Activated CD4-positive, CD25-positive, alpha-beta regulatory T cell treated with anti-CD3 and anti-CD28 coated beads, Interleukin-2, amount 50 U/mL, for 24 hours (primary cell): ENCODE data around the gene SHC2.
"Not testable (repeated sequence)": the region's sequence is repeated elsewhere in the genome, so short reads cannot be mapped to it uniquely, and the experiment has no call there.

Experiments
- ATAC-seq, 2 donors: fragments of 150-1000 bp; cut with Tn5 transposase; one replicate each; pipeline ENCODE4 v1.10.0; 2021; ENCODE audit warnings: mild to moderate bottlenecking in 1 of 2, moderate library complexity in 1 of 2

Gene SHC2

DNA sequence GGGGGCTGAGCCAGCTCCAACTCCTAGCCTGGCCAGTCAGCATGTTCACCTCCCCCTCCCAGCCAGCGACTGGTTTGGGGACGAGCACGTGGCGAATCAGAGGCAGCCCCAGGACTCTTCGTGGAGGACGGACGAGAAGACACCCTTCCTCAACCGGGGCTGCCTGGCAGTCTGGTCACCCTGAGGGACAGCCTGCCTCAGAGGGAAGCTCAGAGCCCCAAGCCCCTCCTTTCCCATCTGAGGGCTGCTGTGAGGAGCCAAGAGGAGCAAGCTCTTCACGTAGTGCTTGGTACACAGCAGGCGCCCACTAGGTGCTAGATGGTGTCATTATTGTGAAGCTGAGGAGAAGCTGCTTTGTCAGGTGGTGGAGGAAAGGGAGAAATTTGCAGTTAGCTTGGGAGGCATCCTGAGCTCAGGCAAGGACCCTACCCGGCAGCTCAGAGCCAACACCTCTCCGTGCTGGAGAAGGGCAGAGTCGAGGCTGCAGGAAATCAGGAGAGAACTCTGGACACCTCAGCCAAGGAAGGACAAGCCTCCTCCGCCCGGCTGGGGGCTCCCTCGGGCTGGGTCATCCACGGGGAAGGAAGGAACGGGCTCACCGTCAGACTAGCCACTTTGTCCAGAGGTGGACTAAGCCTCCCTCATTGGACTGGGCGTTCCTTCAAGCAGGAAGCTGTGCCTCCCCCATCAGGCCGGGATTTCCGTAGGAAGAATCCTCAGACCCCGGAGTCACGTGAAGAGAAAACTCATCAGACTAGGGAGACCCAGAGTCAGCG, 37.0 kb downstream of the SHC2 start:
- ATAC-seq, result no peak

DNA sequence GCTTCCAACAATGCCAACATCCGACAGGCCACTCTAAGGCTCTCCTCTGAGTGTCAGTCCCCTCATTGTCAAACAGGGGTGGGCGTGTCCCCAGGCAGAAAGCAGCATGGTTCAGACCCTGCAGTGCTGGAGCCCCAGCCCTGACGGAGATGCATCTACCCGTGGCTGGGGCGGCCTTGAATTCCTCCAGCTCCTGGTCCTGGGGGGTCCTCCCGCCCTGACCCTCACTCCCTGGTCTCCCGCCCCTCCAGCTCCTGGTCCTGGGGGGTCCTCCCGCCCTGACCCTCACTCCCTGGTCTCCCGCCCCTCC, 38.0 kb downstream of the SHC2 start:
- ATAC-seq, result not testable (repeated sequence)

DNA sequence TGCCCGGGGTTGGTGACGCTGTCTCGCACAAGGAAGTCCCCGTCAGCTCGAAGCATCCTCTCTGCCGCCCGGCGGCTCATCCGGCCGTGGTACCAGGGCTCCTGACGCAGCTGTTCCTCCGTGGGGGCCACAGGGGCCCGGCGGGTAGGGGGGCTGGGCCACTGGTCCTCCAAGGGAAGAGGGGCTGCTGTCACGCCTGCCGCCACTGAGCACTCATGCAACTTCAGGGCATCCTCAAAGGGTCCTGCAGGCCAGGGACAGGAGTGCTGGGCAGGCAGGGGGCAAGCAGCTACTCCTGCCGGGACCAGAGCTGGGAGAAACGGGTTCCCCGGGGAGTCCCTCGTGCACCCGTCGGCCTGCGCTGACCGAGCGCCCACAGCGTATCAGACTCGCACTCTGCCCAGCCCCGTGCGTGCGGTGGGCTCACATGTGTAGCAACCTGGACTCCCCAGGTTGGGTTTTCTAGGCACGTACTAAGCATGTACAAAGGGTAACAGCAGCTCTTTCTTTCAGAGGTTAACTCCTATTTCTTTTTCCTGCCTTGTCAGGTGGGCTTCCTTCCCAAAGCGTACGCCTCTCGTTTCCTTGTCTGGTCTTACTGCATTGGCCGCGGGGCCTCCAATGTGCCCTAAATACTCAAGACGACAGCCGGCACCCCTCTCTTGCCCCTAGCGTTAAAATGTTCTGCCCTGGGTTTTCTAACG, 38.5 kb downstream of the SHC2 start:
- ATAC-seq, result no peak

DNA sequence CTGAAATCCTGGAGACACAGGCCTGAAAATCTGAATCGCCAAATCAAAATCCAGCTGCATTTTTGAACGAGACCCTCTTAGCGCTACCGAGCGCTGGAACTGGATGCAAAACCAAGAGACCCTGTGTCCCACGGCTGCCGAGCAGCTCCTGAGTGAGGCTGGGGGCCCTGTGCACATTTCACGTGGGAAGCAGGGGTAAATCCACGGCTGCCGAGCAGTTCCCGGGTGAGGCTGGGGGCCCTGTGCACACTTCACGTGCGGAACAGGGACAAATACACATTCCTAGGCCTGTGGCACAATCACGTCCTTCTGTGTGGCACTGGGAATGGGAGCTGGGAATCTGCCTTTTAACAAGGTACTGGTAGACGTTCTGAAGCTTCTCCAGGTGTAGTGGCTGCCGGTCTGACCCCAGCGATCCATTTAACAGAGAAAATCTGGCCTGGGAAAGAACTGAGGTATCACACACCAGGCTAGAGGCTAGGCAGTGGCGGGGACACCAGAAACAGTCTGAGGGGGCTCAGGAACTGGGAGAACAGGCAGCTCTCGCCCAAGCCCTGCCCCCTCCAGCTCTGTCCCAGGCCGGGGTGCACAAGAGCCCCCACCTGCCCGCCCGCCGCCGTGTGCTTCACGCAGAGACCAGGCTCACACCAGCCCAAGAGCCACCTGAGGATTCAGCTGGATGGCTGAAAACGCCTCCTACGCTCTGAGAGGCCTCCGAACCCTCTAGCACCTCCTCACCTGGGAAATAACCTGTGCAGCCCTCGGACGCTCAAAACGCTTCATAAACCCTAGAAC, 40.9 kb downstream of the SHC2 start:
- ATAC-seq, result no peak

DNA sequence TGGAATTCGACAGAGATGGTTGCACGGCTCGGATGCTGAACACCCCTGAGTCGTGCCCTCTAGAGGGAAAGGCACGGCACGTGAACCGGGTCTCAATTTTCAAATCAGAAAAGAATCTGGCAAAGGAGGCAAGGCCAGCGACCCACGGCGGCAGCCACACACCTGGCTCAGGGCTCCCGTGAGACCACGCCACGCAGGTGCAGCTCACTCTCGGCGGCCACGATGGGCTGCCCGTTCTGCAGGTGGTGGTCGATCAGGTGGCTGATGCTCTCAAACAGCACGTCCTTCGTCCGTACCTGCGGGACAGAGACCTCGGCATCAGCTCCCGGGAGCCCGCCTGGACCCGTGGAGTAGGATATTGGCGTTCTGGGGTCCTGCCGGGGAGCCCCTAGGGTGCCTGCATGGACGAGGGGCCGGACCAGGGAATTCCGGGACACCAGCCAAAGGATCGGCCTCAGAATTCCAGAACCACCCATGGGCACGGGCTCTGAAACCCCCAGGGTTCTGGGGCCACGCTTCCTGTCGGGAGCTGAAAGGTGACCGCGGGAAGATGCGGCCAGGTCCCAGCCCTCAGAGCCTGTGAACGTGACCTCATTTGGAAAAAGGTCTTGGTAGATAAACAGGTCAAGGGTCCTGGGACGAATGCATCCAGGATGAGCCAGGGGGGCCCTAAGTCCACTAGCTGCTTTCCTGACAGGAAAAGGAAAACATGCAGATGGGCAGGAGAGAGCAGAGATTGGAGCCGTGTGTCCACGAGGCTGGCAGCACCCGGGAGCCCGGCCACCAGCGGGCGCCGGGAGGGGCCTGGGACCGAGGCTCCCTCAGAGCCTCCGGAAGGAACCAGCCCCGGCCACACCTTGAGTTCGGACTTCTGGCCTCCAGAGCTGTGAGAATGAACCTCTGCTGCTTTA, 41.8 kb downstream of the SHC2 start:
- no peak for ATAC-seq

DNA sequence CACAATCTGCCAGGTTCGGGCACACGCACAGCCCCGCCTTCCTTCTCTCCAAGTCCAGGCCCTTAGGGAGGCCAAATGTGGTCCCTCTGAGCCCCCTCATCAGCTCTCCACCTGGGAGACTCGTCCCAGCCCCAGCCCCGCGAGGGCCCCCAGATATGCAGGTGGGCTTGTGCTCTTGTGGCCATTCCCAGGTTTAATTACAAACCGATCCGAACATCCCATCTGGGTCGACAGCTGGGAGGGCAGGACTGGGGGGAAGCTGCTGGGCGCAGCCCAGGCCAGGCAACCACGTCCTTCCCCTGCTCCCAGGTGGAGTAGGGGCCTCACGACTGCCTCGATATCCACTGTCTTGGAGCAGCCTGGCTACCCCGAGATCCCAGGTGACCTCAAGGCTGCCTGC, 44.4 kb downstream of the SHC2 start:
- ATAC-seq, result no peak

DNA sequence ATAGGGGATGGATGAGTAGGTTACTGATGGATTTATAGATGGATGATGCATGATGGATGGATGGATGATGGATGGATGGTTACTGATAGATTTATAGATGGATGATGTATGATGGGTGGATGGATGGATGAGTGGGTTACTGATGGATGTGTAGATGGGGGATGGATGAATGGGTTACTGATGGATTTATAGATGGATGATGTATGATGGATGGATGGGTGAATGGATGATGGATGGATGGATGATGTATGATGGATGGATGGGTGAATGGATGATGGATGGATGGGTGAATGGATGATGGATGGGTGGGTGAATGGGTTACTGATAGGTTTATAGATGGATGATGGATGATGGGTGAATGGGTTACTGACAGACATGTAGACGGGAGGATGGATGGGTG, 45.5 kb downstream of the SHC2 start:
- no peak for ATAC-seq

DNA sequence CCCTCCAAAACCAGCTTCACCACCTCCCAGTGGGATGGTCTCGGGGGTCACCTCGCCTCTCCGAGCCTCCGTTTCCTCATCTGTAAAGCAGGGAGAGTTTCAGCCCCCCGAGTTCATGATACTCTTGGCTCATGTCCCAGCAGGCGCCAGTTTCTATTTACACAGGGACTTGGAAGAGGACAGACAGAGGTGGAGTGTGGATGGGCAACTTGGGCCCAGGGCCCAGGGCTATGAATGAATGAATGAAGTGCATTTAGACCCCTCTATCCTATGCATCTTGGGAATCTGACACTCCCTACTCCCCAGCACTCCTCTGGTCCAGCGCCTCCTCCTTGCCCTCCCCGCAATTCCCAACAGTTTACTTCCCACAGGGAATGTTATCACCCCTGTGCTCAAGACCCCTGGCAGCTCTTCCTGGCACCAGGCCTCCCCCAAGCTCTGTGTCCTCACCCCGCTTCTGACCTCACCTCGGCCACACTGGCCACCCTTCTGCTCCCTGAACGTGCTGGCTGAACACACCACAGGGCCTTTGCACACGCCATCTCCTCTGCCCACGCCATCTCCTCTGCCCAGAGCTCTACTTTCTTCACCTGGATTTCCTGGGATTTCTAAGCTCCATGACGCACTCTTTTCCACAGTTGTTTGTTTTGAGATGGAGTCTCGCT, 46.9 kb downstream of the SHC2 start:
- ATAC-seq, result no peak

DNA sequence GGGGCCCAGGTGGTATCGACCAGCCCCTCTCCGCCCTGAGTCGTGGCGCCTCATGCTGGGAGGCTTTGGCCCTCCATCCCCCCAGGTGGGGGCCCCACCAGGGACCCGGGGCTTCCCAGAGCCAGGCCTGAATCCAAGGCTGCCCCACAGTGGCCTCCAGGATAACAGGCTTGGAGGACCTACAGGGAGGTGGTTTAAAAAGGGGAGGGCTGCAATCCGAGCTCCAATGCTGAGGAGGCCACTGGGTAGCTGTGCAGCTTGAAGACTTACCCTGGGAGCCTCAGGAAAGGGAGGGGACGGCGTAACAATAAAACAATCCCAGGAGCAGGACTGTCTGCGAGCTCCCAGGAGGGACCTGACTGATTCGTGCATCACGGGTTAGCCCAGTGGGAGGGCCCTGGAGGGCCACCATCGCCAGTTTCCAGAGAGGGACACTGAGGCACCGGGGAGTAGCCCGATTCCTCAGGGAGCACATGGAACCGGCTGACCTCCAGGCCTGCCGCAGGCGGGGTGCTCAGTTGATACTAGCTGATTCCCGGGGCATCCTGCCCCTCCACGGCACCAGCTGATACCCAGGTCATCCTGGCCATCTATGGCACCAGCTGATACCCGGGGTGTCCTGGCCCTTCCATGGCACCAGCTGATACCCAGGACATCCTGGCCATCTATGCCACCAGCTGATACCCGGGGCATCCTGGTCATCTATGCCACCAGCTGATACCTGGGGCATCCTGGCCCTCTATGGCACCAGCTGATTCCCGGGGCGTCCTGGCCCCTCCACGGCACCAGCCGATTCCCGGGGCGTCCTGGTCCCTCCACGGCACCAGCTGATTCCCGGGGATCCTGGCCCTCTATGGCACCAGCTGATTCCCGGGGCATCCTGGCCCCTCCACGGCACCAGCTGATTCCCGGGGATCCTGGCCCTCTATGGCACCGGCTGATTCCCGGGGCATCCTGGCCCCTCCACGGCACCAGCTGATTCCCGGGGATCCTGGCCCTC, 48.2 kb downstream of the SHC2 start:
- ATAC-seq, result no peak

DNA sequence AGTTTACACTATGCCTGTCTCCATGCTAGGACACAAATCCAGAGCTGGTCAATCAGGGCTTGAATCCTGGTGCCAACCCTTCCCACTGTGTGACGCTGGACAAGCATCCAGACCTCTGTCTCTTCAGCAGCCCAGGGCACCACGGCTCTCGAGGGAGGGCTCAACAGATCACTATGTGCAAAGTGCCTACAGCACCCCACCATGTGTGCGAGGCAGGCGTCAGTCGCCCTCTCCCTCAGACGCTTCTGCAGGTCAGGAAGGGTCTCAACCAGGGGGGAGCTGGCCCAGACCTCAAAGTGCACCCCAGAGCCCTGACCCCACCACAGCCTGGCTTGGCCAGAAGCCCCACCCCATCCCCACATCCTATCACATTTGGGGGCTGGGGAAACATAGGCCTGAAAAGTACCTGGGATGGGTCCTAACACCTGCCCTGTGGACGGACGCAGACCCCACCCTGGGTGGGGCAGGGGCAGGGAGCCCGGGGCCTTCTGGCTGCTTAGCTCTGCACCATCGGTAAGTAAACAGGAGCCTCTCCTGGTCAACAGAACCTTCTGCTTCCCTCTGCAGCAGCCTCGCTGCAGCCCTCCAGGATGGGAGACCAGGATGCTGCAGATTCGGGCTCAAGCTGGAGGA, 49.0 kb downstream of the SHC2 start:
- no peak for ATAC-seq

DNA sequence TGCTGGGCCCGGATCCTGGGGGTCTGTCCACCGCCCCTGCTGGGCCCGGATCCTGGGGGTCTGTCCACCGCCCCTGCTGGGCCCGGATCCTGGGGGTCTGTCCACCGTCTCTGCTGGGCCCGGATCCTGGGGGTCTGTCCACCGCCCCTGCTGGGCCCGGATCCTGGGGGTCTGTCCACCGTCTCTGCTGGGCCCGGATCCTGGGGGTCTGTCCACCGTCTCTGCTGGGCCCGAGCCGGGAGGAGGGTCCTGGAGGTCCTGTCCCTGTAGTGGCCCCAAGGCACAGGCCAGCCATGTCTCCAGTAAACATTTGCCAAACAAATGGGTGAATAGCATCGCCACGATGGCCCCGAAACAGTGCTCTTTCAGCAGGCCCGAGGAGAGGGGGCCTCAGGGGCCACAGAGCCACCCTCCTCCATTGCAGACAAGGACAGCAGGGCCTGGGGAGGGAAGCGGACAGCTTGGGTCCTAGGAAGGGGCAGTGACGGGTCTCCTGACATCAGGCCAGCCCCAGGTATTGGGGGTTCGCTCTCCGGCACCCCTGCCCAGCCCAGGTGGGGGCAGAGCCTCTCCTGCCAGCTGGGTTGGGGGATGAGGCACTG, 49.6 kb downstream of the SHC2 start:
- ATAC-seq, result not testable (repeated sequence)

DNA sequence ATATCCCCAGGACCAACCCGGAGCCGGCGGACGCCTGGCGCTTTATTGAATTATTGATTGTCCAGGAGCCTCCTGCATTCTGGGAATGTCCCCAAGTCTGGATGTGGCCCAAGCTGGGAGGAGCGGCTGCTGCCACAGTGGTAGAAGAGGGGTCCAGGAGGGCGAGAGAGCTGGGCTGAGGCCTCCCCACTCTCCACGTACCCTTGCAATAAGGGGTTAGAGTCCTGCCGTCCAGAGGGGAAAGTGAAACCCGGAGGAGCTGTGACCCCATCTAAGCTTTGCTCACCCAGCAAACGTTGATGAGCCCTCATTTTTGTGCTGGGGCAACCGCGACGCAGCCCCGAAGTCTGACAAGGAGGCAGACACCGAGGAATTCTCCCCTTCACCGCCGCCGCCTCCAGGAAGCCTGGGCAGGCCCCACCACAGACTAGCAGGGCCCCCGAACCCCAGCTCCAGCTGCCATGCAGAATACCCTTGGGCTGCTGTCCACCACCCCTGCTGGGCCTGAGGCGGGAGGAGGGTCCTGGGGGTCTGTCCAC, 50.5 kb downstream of the SHC2 start:
- ATAC-seq, result no peak

DNA sequence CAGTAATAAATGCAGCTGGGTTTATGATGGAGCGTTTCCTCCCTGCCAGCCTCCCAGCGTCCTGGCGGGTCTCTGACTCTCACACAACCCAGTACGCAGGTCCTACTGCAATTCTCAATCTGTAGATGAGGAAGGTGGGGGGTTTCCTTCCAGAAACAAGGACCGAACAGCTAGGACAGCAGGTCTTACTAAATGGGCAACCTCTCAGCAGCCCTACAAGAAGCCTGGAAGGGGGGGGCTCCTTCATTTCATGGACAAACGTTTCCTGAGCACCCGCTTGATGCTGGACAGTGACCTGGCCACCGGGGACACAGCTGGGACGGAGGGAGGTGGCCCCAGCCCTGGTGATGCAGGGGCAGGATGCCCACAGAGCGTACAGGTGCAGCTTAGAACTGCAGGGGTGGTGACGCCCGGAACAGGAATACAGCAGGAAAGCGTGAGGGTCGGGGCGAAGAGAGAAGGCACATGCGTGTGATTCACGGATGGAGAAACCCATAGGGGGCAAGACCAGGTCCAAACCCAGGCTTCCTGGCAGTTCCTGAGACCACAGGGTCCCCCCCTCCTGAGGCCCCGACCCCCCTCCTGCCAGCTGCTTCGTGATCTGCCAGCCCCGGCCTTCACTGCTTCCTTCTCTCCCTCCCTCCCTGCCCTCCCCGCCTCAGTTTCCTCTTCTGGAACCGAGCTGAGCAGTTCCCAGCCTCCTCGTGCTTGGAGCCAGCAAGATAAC, 51.2 kb downstream of the SHC2 start:
- peak in 1 of 2 donors; percentile 33 for ATAC-seq

DNA sequence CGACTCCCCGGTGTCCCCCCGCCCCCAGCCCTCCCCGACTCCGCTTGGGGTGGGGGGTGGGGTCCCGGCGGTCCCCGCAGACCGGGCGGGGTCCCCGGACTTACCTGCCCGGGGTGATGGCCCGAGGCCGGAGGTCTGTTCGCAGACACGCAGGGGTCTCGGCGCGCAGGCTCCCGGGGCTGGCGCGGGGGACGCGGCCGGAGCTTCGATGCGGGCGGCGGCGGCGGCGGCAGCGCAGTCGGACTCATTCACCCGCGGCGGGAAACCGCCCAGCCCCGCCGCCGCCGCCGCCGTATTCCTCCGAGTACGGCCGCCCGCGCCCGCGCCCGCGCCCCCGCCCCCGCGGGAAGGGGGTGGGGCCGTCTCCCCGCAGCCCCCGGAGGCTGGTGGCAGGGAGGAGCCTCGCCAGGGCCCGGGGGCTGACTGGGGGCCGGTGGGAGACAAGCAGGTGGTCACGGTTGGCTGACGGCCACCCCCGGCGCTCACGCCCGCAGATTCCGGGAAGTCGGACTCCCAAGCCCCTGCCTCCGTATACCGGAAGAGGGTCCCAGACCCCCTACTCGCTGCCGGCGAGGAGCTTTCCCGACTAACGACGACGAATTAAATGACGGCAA, 51.8 kb downstream of the SHC2 start, which contains the start of gene C2CD4C:
Gene C2CD4C, minus strand, starts transcription at position 246 of the 614 bp plus-strand sequence. CDS start 786 bp downstream, outside the sequence.
- peak; percentile 41 to 48 for ATAC-seq

DNA sequence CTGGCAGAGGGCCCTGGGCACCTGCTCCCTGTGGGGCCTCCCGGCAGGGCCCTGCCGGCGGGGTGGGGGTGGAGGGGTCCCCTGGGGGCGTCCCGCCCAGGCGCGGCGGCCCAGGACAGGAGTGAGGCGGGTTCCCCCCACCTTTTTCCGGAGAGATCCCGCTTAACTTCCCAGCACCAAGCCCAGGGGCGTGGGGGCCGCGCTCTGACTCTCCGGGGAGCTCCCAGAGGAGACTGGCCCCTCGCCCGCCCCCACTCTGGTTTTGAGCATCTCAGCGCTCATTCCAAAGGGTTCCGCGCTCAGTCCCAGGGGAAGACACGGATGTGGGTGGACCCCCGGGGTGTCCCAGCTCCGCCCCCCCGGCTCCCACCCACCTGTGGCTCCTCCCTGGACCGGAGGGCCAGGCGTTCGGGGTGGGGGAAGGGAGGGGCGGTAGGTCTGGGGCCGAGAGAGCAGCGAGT, 52.4 kb downstream of the SHC2 start:
- no peak for ATAC-seq

DNA sequence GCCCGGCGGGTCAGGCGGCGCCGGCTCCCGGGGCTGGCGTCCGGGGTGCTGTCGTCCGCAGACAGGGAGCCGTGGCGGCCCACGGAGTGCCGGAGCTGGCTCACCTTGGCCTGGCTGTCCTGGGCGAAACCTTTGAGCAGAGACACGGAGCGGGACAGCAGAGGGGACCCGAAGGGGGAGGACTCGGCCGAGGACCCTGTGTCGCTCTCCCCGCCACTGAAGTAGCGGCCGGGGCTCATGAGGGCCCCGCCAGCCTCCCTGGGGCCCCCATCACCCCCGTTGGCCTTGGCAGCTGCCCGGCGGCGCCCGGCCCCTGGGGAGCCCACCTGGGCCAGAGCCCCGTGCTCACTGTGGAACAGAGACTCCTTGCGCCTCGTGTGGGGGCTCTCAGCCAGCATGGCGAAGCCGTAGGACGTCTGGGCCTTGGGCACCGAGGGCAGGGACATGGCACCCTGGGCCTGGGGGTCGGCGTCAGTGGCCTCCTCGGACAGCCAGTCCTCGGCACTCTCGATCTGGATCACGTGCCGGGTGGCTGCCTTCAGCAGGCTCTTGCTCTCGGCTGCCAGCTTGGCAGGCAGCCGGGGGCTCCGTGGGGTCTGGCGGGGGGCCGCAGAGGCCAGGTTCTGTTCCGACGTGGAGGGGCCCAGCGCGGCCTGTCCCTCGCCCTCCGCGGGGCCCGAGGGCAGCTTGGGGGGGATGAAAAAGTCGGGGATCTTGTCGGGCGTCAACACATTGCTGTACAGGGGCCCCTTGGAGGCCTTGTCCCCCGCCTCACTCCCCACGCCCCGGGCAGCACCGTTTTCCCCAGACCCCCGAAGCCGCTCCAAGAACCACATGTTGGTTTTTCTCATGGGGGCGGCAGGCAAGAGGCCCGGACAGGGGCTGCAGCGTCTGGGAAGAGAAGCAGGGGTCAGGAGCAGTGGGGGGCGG, 53.1 kb downstream of the SHC2 start:
- no peak for ATAC-seq

DNA sequence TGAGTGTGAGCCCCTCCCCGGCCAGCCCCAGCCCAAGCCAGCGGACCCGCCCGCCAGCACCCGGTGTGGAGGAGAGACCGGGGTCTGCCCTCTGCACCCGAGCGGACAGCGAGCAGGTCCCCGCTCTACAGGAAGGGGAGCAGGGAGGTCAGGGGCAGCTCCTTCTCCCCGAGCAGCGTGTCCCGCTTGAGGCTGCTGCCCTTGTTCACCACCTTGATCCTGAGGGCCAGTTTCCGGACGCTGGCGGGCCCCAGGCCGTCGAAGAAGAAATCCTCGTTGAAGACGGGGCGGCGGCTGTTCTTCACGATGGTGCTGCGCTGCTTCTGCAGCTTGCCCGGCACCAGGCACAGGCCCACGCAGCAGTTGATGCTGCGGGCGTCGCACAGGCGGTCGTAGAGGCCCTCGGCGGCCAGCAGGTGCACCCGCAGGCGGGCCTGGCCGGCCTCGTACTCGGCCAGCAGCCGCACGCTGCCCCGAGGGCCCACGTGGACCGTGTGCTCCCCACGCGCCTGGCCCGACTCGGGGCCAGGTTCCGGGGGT, 53.8 kb downstream of the SHC2 start:
- ATAC-seq, result no peak
